Limb (tissue), 2 donors: Measurements from ENCODE around the gene AMPD3.

Experiments
- DNase-seq, 2 donors: peaks; one replicate each; pipeline ENCODE4 v3.0.0-alpha.2; 2016; ENCODE audit errors: extremely low spot score in 2 of 2

AMPD3 gene

GRCh38 chr11:10460611-10461275 is 5.7 kb downstream of the AMPD3 start:
- DNase-seq, result no peak

DNA sequence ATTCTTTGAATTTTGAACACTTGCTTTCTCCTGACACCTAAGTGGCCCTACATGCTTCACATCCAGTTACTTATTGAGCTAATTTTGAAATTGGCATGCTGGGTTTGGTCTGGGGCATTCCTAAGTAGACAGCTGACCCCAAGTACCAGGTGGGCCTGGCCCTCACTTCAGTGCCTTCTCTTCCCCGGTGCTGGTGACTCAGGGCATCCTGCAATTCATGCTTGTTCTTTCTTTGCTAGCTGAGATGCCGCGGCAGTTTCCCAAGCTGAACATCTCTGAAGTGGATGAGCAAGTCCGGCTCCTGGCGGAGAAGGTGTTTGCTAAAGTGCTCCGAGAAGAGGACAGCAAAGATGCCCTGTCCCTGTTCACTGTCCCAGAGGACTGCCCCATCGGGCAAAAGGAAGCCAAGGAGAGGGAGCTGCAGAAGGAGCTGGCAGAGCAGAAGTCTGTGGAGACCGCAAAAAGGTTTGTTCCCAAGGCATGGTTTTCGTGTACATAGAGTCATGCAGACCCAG is 6.3 kb downstream of the AMPD3 start:
- no peak for DNase-seq

DNA sequence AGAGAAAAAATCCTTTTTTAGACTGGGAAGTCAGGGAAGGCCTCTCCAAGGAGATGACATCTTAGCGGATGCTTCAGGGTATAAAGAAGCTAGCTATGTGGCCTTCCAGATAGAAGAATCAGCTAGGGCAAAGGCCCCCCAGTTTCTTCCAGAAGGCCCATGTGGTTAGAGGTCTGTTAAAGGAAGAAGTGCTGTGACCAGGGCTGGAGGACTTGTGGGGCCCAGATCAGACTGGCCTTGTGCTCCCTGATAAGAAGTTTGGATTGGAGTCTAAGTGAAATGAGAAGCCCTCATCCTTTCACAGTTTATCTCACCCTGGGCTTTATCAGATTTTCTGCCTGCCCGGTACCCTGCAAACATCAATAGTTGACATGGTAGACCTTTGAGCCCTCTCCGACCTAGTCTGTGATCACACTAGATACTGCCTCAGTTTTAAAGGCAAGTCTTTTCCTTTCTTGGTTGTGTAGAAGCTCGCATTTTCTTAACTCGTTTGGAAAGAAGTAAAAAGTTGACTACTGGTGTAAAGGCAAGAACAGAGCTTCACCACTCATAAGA is 7.8 kb downstream of the AMPD3 start:
- no peak for DNase-seq

GRCh38 chr11:10473371-10473770 is 18.3 kb downstream of the AMPD3 start:
- no peak for DNase-seq

DNA sequence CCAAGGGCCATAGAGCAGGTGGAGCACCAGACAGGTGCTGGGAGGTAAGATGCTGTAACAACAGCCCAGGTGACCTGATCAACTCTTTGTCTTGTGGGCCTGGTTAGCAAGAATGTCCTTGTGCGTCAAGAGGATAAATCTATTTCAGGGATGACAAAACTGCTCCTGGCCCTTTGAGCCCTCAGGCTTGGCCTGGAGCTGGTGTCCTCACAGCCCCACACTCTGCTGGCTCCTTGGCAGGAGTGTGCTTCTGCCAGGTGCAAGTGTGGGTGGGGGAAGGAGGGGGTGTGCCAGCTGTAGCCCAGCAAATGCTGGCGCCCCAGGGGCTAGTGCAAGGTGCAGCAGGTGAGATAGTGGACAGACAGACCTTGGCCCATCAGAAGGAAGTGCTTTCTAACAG is 19.5 kb downstream of the AMPD3 start:
- DNase-seq, result no peak

- no peak for DNase-seq
Observed at GRCh38 chr11:10476342-10476741, 21.3 kb downstream of the AMPD3 start.

DNA sequence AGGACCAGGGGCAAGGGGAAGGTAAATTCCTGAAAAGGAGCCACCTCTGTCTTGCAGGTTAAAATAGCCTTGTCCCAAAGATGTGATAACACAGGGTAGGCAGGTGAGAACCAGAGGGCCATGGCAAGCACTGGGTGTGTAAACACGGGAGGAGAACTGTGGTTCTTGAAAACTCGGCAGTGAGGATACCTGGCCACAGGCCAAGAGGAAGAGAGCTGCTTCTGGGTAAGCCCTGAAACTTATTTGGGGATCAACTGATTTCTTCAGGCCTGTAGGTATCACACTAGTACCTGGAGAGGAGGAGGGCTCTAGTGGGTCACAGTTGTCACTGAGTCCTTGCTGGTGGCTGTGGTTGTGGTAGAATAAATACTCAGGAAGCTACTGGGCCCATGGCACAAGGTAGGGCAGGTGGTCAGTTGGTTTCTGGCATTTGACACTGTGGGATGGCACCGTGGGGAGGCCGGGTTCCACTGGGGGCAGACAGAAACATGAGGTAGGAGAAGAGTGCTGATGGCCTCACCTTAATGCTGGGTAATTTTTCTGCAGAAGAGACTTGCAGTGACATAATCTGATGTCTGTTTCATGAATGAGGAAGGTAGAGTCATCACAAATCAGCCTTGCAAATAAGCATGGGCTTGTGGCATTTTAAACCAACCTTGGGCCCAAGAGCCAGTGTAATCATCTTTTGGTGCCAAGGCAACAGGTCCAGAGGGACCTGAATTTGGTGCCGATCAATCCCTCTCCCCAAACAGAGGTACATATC is 22.0 kb downstream of the AMPD3 start:
- no peak for DNase-seq

GRCh38 chr11:10477690-10478046 is 22.6 kb downstream of the AMPD3 start:
- DNase-seq, result no peak

- DNase-seq, result no peak
Observed at GRCh38 chr11:10478066-10478465, 23.0 kb downstream of the AMPD3 start.

DNA sequence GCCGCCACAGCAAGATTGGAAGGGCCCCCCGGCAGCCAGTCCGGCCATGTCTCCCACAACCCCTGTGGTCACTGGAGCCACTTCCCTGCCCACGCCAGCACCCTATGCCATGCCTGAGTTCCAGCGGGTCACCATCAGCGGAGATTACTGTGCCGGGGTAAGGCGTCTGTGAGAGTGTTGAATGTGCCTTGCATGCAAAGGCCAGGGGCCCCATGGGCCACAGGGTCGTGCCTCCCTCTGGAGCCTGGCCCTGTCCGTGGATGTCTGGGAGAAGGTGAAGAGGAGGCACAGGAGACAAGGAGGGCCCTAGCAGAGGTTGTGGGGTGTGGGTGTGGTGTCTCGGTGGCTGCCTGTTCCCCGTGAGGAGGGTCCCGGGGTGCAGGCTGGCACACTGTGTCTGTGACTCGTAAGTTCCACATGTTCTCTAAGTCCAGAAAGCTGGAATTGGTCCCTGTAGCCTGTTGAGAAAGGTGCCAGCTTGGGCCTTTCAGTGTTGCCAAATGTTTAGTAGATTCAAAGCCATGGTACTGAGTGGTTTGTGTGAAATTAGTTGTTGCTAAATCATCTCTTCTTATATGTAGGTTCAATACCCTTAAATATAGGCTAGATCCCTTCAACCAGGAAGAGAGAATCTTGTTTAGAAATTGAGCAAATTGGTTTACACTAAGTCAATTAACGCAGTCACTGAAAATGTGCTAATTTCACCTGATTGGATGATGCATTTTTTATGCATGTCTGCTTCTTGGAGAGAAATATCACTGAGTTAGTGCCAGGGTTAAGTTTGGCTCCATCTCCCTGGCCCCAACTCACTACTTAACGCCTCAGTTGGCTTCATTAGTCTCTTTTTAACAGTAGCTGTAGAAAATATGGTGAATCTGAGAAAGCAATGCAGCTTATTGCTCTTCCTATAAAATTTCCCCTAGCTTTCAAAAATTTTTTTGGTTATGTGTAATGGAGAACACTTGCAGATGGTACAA is 23.8 kb downstream of the AMPD3 start:
- DNase-seq, result no peak

DNA sequence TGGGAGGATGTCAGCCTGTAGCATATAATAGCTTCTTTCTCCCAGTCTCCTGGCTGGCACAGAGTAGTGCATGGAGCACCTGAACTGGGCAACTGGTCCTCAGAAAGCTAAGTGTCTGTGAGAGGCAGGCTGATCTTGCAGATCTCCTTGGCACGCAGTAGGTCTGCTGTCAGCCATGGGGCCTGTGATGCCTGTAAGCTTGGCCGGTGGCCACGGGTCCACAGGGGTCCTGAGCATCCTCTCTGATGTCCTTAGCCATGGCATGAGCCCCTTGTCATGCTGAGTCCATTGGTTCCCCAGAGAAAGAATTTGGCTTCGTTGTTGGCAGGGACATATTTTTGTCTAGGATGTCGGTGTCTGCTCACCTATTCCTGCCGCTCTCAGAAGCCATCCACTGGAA is 25.0 kb downstream of the AMPD3 start:
- no peak for DNase-seq

DNA sequence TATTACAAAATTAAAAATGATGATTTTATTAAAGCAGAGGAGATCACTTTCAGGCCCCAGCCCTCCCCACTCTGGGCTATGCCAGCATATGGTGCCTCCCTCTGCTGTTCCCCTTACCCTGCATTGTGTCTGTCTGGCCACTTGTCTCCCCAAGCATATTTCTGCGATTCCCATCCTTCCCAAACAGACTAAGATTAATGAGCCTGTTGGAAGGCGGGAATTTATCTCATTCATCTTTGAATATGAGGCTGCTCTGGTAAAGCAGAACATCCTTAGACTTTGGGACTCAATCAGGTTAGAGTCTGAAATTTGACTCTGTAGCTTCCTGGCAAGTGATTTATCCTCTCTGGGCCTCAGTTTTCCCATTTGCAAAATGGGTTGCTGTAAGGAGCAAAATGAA is 25.7 kb downstream of the AMPD3 start:
- no peak for DNase-seq

GRCh38 chr11:10481560-10482349 is 26.7 kb downstream of the AMPD3 start:
- DNase-seq, result no peak

- DNase-seq, result no peak
Observed at GRCh38 chr11:10483174-10483573, 28.1 kb downstream of the AMPD3 start.

- no peak for DNase-seq
Observed at GRCh38 chr11:10483584-10483983, 28.5 kb downstream of the AMPD3 start.

GRCh38 chr11:10484461-10485180 is 29.6 kb downstream of the AMPD3 start:
- no peak for DNase-seq

GRCh38 chr11:10485646-10486045 is 30.6 kb downstream of the AMPD3 start:
- no peak for DNase-seq

DNA sequence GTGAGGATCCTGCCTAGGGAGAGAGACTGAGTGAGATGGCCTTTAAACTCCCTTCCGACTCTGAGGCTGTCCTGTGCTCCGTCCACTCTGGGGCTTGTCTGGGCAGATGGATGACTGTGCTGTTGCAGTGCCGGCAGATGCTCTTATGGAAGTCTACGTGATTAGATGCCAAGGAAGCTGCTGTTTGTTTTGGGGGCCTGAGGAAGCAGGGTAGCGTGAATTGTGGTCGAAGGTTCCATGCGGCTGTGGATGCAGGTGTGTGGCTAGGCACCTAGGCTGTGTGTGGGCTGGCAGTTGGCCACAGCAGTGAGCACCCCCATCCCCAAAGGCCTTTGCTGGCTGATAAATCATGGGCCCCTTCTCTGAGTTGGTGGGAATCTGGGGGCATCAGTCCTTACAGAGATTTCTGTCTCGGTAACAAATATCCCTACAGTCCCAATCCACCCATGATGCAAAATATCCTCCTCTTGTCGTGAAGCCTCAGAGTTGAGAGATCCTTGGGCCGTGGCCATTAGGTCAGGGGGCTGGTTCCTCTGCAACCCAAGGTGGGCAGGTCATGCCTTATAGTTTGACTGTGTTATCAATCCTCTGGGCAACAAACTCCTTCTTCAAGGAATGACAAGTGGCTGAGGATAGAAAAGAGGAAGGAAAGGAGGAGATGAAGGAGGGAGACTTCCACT is 31.2 kb downstream of the AMPD3 start:
- DNase-seq, result no peak

DNA sequence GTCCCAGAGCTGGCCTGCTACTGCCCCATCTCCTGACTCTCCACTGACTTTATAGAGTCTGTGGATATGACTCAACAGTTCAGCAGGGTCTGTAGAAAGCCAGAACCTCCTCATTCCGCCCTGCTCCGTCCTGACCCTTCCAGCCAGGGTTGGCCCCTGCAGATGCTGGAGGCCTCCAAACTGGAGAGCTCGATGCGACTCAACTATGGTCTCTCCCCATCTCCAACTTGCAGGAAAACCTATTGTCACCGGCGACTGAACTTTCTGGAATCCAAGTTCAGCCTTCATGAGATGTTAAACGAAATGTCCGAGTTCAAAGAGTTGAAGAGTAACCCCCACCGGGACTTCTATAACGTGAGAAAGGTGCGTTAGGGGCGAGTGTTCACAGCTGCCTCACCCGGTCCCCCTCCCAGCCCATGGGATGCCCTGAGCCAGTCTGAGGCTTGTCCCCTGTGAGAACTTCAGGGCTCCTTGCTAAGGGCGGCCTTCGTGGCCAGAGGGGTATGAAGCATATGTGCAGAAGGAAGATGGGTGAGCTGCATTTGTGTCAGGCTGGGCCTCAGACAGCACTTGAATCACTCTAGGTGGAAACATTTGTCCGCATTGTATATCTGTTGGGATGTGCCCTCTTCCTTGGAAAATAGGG is 32.1 kb downstream of the AMPD3 start:
- DNase-seq, result no peak
